GM12801 (cell line): ENCODE measurements around the gene PREX1.

Experiments
- TF ChIP-seq, protein P1 (sequence below): IDR thresholded peaks from one replicate; pipeline ENCODE4 v1.5.1; 2011; ENCODE audit warnings: control low read depth; ENCODE audit not compliant: insufficient read length; ENCODE audit errors: extremely low read depth

The PREX1 gene

DNA sequence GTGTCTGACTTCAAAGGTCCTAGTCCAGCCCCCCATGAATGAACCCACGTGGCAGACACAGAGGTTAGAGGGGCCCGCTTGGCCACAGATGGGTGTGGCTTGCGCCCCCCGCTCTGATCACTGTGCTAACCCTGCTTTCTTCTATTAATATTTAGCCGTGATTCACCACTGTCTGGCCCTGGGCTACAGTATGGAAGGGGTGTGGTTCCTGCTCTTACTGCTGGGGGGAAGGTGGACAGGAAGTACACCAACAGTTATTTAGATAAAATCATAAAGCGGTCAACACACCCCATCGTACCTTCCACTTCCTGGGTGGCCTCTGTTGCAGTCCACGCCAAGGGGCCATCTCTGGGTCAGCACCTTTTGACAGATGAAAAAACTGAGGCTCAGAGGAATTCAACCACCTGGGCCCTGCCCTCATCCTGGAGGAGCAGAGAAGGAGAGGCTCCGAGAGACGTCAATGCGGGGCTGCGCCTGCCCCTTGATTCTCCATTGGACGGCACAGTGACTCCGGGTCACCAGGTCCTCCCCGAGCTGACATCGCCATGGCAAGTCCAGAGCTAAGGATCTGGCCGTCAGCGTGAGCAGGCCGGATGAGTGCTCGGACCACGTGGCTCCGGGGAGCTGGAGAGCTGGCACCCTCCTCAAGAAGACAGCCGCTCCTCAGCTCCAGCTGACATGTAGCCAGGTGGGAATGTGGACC, 206.3 kb downstream of the PREX1 start:
- TF ChIP-seq, protein P1, sequence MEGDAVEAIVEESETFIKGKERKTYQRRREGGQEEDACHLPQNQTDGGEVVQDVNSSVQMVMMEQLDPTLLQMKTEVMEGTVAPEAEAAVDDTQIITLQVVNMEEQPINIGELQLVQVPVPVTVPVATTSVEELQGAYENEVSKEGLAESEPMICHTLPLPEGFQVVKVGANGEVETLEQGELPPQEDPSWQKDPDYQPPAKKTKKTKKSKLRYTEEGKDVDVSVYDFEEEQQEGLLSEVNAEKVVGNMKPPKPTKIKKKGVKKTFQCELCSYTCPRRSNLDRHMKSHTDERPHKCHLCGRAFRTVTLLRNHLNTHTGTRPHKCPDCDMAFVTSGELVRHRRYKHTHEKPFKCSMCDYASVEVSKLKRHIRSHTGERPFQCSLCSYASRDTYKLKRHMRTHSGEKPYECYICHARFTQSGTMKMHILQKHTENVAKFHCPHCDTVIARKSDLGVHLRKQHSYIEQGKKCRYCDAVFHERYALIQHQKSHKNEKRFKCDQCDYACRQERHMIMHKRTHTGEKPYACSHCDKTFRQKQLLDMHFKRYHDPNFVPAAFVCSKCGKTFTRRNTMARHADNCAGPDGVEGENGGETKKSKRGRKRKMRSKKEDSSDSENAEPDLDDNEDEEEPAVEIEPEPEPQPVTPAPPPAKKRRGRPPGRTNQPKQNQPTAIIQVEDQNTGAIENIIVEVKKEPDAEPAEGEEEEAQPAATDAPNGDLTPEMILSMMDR: no peak

GRCh38 chr20:48620507-48621375, 207.1 kb downstream of the PREX1 start:
- TF ChIP-seq, protein P1: no peak

DNA sequence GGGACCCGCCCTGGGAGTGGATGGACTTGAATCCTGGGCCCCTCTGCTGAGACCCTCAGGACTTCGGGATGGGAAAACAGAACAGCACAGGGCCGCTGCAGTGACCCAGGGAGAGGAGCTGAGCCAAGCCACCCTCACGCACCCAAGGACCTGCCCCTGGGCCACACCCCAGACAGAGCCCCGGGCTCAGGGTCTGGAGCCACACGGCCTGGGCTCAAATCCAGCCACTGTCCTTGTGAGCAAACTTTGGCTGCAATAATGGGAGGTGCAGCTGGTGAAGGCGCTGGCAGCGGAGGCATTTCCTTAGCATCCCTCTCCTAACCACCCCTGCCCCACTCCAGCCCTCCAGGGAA, 207.7 kb downstream of the PREX1 start:
- TF ChIP-seq, protein P1: no peak

DNA sequence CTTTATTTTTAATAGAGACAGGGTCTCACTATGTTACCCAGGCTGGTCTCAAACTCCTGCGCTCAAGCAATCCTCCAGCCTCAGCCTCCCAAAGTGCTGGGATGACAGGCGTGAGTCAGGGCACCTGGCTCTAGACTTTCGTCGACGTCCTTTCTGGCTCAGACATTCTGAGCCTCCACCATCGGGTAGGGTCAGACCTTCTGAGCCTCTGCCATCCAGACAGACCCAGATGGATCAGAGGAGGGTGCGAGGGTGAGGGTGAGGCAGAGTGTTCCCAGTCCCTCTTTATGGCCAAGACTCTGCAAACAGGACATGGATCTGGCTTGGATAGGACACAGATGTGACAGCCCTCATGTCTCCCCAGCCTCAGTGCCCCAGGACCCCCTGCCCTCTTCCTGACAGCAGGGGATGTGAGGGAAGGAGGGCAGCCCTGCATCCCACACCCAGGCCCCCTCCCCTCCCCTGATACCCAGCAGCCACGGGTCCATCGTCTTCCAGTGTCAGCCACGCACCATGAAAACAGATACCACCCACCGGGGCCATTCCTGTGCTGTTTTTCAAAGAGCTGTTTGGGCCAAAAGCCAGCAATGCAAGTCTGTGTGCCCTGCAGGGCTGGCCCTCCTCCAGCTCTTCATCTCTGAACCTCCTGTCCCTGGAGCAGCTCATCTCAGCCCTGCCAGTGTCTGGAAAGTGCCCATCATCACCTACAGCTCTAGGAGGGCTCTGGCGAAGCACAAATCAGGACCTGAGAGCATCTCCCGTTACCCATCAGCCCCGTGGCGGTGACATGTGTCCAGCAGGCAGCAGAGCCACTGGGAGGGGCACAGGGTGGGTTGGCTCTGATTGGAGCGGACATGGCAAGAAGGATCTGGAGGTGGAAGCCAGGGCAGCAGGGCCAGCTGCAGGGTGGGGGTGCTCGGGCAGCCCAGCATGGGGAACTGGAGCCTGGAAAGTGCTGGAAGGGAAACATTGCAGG, 208.4 kb downstream of the PREX1 start:
- TF ChIP-seq, protein P1: no peak

DNA sequence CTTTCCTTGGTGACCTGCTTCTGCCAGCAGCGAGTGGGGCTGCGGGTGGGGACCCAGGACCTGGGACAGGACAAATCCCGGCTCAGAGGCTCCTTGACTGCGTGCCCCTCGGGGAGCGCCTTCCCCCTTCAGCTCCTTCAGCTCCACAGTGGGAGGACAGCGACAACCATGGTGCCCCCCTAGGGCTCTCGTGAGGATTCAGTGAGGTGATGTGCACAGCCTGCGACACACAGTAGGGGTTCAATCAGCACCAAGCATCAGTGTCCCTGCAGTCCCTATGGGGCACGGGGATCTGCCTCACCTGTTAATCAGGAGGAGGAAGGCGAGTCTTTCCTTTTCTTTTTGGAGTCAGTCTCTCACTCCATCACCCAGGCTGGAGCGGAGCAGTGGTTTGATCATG, 209.2 kb downstream of the PREX1 start:
- TF ChIP-seq, protein P1: no peak

DNA sequence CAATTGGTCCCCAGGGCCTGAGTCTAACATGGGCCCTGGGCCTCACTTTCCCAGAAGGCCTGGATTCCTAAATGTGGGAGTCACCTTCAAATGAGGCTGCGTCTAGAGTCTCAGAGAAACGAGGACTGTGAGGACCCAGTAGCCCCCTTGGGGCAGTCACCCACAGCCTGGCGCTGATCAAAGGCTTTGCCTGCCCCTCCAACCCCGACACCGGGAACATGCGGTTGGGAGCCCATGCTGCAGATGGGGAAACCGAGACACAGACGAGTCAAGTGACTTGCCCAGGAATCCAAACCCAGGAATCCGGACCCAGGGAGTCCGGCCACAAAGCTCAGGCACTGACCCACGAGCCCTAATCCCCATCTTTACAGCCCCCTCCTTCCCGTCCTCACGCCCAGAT, 209.7 kb downstream of the PREX1 start:
- TF ChIP-seq, protein P1: no peak

- TF ChIP-seq, protein P1: no peak
Measured at GRCh38 chr20:48617481-48617880, 210.3 kb downstream of the PREX1 start.
